Transverse colon (tissue), 4 donors: ENCODE results near the gene FOXI3. TPM values are rescaled to one million over a fixed set of nuclear protein-coding genes. Genes with fewer than 3 reads are reported as not detected.

Experiments
- DNase-seq: peaks from one replicate; pipeline ENCODE4 v3.0.0-alpha.2; 2019
- H3K27ac ChIP-seq, 4 donors: fragments of 200-600 bp; sonication (generic); 2 replicates each; pipeline ENCODE4 v1.5.1; 2016 to 2018; ENCODE audit warnings: inconsistent platforms in 4 of 4
- H3K27me3 ChIP-seq: fragments of 200-600 bp; sonication (generic); 2 replicates; pipeline ENCODE4 v1.5.1; 2017; ENCODE audit warnings: inconsistent platforms
- H3K36me3 ChIP-seq, 4 donors: fragments of 200-600 bp; sonication (generic); 2 replicates each; pipeline ENCODE4 v1.5.1; 2017 to 2019; ENCODE audit warnings: inconsistent platforms in 4 of 4
- H3K4me1 ChIP-seq, 4 donors: fragments of 200-600 bp; sonication (generic); 2 replicates each; pipeline ENCODE4 v1.5.1; 2017 to 2020; ENCODE audit warnings: inconsistent platforms in 4 of 4
- H3K4me3 ChIP-seq, 4 donors: fragments of 200-600 bp; sonication (generic); 1 replicate in 1 of 4; 2 replicates in 3 of 4; pipeline versions ENCODE4 v1.5.1 to v1.6.1; 2017 to 2019; ENCODE audit warnings: inconsistent platforms in 4 of 4
- H3K9me3 ChIP-seq, 2 donors: fragments of 200-600 bp; sonication (generic); 2 replicates each; pipeline ENCODE4 v1.5.1; 2017 to 2019; ENCODE audit warnings: inconsistent platforms in 2 of 2
- EP300 ChIP-seq: sonication (generic); formaldehyde crosslinking; IDR thresholded peaks from one replicate; pipeline ENCODE4 v1.6.1; 2017; ENCODE audit warnings: antibody characterized with exemption, low read depth
- POLR2A ChIP-seq: fragments of 450-650 bp; IDR thresholded peaks from one replicate; pipeline ENCODE4 v1.6.1; 2016; ENCODE audit warnings: antibody characterized with exemption, mild to moderate bottlenecking, moderate library complexity
- POLR2AphosphoS5 ChIP-seq, 3 donors: sonication (generic); formaldehyde crosslinking; IDR thresholded peaks; one replicate each; pipeline ENCODE4 v1.6.1; 2016; ENCODE audit warnings: antibody characterized with exemption in 3 of 3
- WGBS, 2 donors: methylation state at CpG; one replicate each; pipeline ENCODE4 v1.1.5; 2018; ENCODE audit warnings: low coverage in 1 of 2; 5-methylcytosine and 5-hydroxymethylcytosine counted together
- in situ Hi-C, 4 donors: fragments of 200-750 bp; cut with MboI; loops; one replicate each; pipeline versions ENCODE4 v1.15.0 to v1.15.1; 2017; ENCODE audit warnings: low sequenced_read_pairs in 3 of 4, low pct_ligation_motif_present in 1 of 4, low pct_unique_long_range_greater_than_20kb in 1 of 4
- intact Hi-C: fragments of 100-400 bp; cut with DNase I; formaldehyde crosslinking; loops from one replicate; pipeline ENCODE4 v1.15.1; 2023; ENCODE audit warnings: low total_unique reads
- small RNA-seq, 4 donors: library from RNA; depleted of rRNA; stranded (forward); fragments of <200 nt; gene quantifications; one replicate each; pipeline ENCODE3, GENCODE V24; 2016
- total RNA-seq, 4 donors: library from RNA; depleted of rRNA; stranded (reverse); fragments of >200 nt; gene quantifications; one replicate each; pipeline ENCODE4 v1.1.0, GENCODE V29; 2016
- TF ChIP-seq, protein P1 (sequence below), 5 experiments: fragments of 200-600 bp in 3 of 5; fragments of 450-650 bp in 2 of 5; sonication (generic) in 3 of 5; IDR thresholded peaks; 1 replicate in 2 of 5; 2 replicates in 3 of 5; pipeline ENCODE4 v1.5.1; 2016 to 2017; ENCODE audit warnings: antibody characterized with exemption in 5 of 5, inconsistent platforms in 3 of 5, mild to moderate bottlenecking in 2 of 5, moderate library complexity in 1 of 5

The FOXI3 gene
- total RNA-seq, 4 donors from 2014 or later: not detected

DNA sequence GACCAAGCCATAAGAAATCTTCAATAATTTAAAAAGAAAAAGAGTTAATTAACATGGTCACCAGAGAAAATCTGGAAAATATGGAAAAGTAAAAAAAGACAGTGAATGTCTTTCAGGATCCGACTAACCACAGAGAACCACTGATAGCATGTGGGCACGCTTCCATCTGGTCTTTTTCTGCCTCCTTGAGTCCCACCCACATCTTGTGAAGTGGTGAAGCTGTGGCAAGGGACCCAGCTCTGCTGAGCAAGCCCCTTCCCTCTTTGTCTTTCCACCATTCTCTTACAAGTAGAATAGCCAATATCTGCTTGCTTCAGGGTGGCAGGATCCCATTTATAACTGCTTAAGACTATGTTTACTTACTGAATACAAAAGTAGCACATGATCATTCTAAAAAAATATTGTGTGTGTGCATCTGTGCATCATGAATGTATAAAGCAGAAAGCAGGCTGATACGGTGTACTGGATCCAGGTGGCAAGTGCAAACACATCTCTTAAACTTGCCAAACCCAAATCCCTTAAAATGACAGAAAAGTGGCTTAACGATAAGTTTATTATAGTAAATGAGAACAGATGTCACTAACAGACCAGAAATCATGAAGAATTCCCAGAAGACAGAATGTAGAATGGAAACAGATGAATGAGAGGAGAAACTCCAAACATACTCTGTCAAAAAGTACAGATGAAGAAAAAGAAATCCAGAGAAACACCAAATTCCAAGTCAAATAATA is 52.3 kb downstream of the FOXI3 start:
- Histone ChIP-seq H3K27me3 (peaks cover 7% of the 10 kb centered on the region), H3K36me3 (no peaks in the 10 kb centered on the region), H3K4me1 (no peaks in the 10 kb centered on the region), H3K4me3 (no peak overlapping the region), H3K27ac (no peak overlapping the region), H3K9me3 (no peaks in the 10 kb centered on the region)
- WGBS, 2 donors: 54 to 60% methylated on average over 4 of the region's 4 CpGs
- intact Hi-C loops: no loop called here
- TF ChIP-seq EP300 (no peak), POLR2AphosphoS5 (IDR thresholded peaks at IDR 0.05) (no peak), POLR2A (no peak)
- TF ChIP-seq, protein P1, sequence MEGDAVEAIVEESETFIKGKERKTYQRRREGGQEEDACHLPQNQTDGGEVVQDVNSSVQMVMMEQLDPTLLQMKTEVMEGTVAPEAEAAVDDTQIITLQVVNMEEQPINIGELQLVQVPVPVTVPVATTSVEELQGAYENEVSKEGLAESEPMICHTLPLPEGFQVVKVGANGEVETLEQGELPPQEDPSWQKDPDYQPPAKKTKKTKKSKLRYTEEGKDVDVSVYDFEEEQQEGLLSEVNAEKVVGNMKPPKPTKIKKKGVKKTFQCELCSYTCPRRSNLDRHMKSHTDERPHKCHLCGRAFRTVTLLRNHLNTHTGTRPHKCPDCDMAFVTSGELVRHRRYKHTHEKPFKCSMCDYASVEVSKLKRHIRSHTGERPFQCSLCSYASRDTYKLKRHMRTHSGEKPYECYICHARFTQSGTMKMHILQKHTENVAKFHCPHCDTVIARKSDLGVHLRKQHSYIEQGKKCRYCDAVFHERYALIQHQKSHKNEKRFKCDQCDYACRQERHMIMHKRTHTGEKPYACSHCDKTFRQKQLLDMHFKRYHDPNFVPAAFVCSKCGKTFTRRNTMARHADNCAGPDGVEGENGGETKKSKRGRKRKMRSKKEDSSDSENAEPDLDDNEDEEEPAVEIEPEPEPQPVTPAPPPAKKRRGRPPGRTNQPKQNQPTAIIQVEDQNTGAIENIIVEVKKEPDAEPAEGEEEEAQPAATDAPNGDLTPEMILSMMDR (IDR thresholded peaks at IDR 0.05): no peak
- in situ Hi-C loops: no loop called here
- no peak for DNase-seq

DNA sequence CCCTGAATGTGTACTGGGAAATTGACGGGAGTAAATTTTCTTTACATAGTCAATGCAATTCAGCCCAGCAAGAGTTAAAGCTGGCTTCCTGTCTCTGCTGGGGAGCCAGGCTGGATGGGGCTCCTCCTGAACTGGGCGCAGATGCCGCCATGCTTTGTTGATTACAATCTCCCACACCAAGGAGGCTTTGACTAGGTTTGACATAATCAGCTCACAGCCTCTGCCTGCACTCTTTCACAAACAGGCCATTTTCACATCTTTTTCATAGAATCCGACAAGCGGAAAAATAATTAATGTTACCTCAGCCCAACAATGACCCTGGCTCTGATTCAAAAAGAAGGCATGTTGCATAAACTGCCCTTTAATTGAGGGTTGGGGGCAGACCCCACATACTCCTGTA is 54.3 kb downstream of the FOXI3 start:
- Histone ChIP-seq H3K27me3 (peaks cover 7% of the 10 kb centered on the region), H3K4me1 (no peaks in the 10 kb centered on the region), H3K4me3 (no peak overlapping the region), H3K27ac (no peak overlapping the region), H3K36me3 (no peaks in the 10 kb centered on the region), H3K9me3 (no peaks in the 10 kb centered on the region)
- WGBS, 2 donors: 34 to 70% methylated on average over 5 of the region's 5 CpGs
- TF ChIP-seq POLR2A (no peak), EP300 (no peak), POLR2AphosphoS5 (IDR thresholded peaks at IDR 0.05) (no peak)
- TF ChIP-seq, protein P1 (IDR thresholded peaks at IDR 0.05): no peak
- in situ Hi-C loops (no loop called here), intact Hi-C loops (no loop called here)
- no peak for DNase-seq

Small RNA genes within 50 kb of the gene (small RNA-seq; reads per million reads assigned to genes)
- 0 reads per million in 4 donors for gene RNU6-1007P

Other genes with a start within 250 kb of the FOXI3 start
- gene EIF2AK3, start 174.8 kb upstream of the FOXI3 start, total RNA-seq: 10 to 100 TPM; 19.5 to 44.8 (median 32.9) TPM
- gene RPIA, start 239.0 kb upstream of the FOXI3 start, total RNA-seq: 10 to 100 TPM in 2 of 4 donors, 1 to 10 TPM in 2; 2.2 to 20.8 (median 9.7) TPM